LNCaP clone FGC (cell line): Measurements from ENCODE around the gene KLHL29.

Experiments used
- DNase-seq: peaks from one replicate; pipeline ENCODE4 v3.0.0-alpha.2; 2011; ENCODE audit warnings: low read depth
- H3K4me3 ChIP-seq: 2 replicates; pipeline ENCODE4 v1.5.1; 2011; ENCODE audit warnings: mild to moderate bottlenecking, low read depth, low read length, control low read depth
- TF ChIP-seq, protein P1 (sequence below): IDR thresholded peaks from 2 replicates; pipeline ENCODE4 v1.5.1; 2012; ENCODE audit warnings: mild to moderate bottlenecking; ENCODE audit not compliant: control insufficient read depth, insufficient read depth; ENCODE audit errors: extremely low read depth

The KLHL29 gene

DNA sequence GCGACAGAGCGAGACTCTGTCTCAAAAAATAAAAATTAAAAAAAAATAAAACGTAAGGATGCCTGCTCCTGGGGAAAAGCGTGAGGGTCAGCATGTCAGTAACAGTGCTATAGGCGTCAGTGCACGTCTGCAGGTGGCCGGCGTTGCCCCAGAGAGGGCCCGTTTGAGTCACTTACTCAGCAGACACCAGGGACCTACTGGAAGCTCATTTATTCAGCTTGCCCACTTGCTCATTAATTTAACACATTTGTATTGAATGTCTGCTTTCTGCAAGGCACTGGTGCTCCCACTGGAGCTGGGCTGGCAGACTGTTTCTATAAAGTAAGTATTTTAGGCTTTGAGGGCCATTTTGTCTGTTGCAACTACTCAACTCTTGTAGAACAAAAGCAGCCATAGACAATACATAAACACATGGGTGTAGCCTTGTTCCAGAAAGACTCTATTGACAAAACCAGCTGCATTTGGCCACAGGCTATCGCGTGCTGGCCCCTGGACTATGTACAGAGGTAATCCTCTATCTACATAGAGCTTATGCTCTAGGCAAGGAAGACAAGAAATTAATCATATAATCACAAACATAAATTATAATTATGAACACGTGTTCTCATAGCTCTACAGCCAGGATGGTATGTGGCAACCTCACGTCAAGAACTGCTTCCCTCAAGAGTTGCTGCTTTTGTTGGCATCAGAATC lies 73.2 kb downstream of the KLHL29 start:
- TF ChIP-seq, protein P1, sequence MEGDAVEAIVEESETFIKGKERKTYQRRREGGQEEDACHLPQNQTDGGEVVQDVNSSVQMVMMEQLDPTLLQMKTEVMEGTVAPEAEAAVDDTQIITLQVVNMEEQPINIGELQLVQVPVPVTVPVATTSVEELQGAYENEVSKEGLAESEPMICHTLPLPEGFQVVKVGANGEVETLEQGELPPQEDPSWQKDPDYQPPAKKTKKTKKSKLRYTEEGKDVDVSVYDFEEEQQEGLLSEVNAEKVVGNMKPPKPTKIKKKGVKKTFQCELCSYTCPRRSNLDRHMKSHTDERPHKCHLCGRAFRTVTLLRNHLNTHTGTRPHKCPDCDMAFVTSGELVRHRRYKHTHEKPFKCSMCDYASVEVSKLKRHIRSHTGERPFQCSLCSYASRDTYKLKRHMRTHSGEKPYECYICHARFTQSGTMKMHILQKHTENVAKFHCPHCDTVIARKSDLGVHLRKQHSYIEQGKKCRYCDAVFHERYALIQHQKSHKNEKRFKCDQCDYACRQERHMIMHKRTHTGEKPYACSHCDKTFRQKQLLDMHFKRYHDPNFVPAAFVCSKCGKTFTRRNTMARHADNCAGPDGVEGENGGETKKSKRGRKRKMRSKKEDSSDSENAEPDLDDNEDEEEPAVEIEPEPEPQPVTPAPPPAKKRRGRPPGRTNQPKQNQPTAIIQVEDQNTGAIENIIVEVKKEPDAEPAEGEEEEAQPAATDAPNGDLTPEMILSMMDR = no peak
- DNase-seq = no peak
- H3K4me3 ChIP-seq = no peak overlapping the region

DNA sequence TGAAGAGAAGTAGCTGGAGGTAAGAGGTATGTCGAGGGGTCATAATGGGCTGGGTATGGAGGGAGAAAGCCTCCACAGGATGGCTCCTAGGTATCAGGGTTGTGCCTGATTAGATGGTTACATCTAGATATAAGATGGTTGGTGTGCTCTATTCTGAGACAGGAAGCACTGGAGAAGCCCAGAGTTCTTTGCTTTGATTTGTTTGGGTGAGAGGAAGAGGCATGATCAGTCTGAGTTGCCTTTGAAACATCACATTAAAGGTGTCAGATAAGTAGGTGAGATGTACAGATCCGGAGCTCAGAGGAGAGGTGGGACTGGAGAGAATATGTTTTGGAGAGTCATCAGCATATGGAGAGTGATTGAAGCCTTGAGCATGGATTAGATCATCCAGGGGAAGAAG lies 74.1 kb downstream of the KLHL29 start:
- TF ChIP-seq, protein P1 = no peak
- DNase-seq = no peak
- H3K4me3 ChIP-seq = no peak overlapping the region

DNA sequence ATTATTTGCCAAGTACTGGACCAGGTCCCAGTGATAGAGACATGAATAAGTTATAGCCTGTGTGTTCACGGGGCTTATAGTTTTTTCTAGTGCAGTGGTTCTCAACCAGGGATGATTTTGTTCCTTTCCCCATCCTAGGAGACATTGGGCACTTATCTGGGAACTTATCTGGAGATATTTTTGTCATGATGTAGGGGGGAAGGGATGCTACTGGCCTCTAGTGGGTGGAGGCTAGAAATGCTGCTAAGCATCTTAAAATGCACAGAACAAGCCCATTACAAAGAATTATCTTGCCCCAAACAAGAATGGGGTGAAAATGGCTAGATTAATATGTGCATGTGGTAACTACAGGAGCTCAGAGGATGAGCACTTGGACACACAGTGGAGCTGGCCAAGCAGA lies 75.2 kb downstream of the KLHL29 start:
- H3K4me3 ChIP-seq = no peak overlapping the region
- DNase-seq = no peak

DNA sequence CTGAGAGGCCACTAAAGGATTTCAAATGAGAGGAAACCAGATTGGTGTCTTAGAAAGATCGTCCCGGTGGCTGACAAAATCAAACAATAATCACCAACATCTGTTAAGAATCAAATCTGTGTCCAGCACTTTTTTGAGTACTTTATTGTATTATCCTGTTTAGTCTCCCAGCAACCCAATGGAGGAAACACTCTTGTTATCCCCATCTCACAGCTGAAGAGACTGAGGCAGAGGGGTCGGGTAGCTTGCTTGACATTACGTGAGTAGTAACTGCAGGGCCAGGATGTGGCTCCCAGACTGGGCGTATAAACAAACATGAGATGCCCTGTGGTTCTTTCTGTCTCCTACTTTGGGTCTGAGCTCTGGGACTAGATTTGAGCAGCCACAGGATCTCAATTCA lies 76.0 kb downstream of the KLHL29 start:
- H3K4me3 ChIP-seq = no peak overlapping the region
- TF ChIP-seq, protein P1 = no peak
- DNase-seq = no peak

More for the DNA sequence above, 75.2 kb downstream of the KLHL29 start:
- TF ChIP-seq, protein P1 = peak; percentile 48

DNA sequence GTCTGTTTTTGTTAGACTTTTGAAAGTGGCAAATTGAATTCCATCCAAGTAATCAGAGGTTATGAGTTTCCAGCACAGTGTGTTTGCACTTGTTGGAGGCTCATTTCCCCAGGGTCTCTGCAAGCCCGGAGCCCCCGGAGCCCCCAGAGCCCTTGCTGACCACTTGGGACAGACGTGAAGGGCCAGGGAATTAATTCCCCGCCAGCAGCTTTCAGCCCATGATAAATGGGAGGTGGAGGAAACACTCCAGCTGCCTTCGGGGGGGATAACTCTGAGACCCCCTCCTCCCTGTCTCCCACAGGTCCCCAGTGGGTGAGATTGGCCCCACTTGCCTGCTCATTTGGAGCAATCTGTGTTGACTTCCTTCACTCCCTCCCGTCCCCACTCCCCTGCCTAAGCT lies 79.2 kb downstream of the KLHL29 start:
- TF ChIP-seq, protein P1 = no peak
- no peak overlapping the region for H3K4me3 ChIP-seq
- DNase-seq = no peak

DNA sequence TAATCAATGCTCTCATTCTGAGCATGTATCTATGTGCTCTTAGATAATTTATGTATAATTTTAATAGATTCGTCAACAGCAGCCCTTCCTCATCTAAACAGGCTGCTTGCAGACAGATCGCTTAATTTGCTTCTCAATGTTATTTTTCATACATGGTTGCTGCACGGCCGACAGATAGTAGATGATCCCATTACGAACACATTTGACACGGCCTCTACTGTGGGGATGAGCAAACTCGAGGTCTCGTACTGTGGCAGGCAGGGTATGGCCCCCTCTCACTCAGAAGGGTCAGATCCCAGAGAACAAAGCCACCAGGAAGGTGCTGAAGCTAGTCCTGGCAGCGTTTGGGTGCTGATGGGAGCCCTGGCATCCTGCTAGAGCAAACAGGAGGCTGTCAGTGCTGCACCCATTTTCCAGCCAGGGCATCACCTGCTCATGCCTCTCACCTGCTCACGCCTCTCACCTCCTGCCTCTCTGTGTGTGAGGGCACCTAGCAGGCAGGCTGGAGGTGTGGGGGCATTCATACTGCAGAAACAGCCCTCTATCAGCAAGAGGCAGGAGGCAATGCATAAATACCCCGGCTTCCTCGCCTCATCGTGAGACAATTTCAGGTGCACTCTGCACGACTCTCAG lies 80.0 kb downstream of the KLHL29 start:
- DNase-seq = no peak
- TF ChIP-seq, protein P1 = no peak
- no peak overlapping the region for H3K4me3 ChIP-seq
